Right cardiac atrium (tissue), 5 donors: Measurements from ENCODE around the gene CEACAM4. TPM values are rescaled to one million over a fixed set of nuclear protein-coding genes. Genes with fewer than 3 reads are reported as not detected.

Experiments
- ATAC-seq, 2 donors: fragments of 200-7000 bp; cut with Tn5 transposase; one replicate each; pipeline versions ENCODE4 v1.8.0 to v1.9.1; 2020; ENCODE audit warnings: moderate library complexity in 2 of 2, mild to moderate bottlenecking in 1 of 2
- DNase-seq, 3 donors: peaks; one replicate each; pipeline ENCODE4 v3.0.0-alpha.2; 2020
- H3K27ac ChIP-seq: one replicate; pipeline ENCODE4 v1.5.1; 2013; ENCODE audit warnings: mild to moderate bottlenecking, low read length, control low read depth, moderate library complexity
- H3K27me3 ChIP-seq: one replicate; pipeline ENCODE4 v1.6.1; 2013; ENCODE audit not compliant: control insufficient read depth, insufficient read depth
- H3K4me1 ChIP-seq: one replicate; pipeline ENCODE4 v1.6.1; 2013; ENCODE audit warnings: low read length; ENCODE audit not compliant: control insufficient read depth, insufficient read depth
- H3K4me3 ChIP-seq: one replicate; pipeline ENCODE4 v1.5.1; 2013; ENCODE audit warnings: low read length, control low read depth
- H3K9me3 ChIP-seq: one replicate; pipeline ENCODE4 v1.6.1; 2013; ENCODE audit warnings: low read length; ENCODE audit not compliant: control insufficient read depth
- WGBS: extraction: QIAGEN DNeasy Blood & Tissue Kit; methylation state at CpG from one replicate; pipeline ENCODE4 v1.1.7; 2013; 5-methylcytosine and 5-hydroxymethylcytosine counted together
- intact Hi-C, 4 donors: fragments of 100-400 bp; cut with DNase I; formaldehyde crosslinking; loops; one replicate each; pipeline versions ENCODE4 v1.11.0 to v1.14.0; 2022 to 2023
- polyA plus RNA-seq: library from polyadenylated mRNA; stranded (reverse); fragments of 200-250 nt; gene quantifications from one replicate; pipeline ENCODE4 v1.2.3, GENCODE V29; 2013
- total RNA-seq, 4 donors: library from RNA; stranded (reverse); fragmentation: NEBNext Ultra II Directional; extraction: Animal tissue kit (Norgen Biotek cat#: 25700); gene quantifications; one replicate each; pipeline ENCODE4 v1.2.1, GENCODE V29; 2021
- donor health status: healthy with polysubstance abuse.
- donor health status: DM: no; HTN: yes; CAD: no.
- donor health status: DM: no; HTN: no; CAD: no.
- donor health status: DM: no; HTN: yes; CAD: no; lungs with severe emphysema.
- donor health status: DM: yes; HTN: yes; CAD: no.

Gene CEACAM4
- total and polyA plus RNA-seq, 5 donors: 0.16 to 0.62 (median 0.31) TPM

GRCh38 chr19:41638641-41639081, 11.8 kb upstream of the CEACAM4 start:
- ATAC-seq: no peak
- no peak overlapping the region for H3K27ac ChIP-seq
- H3K27me3 ChIP-seq: no peaks in the 10 kb centered on the region
- intact Hi-C loops: no loop called here
- no peak overlapping the region for H3K4me3 ChIP-seq
- no peaks in the 10 kb centered on the region for H3K9me3 ChIP-seq
- no peaks in the 10 kb centered on the region for H3K4me1 ChIP-seq
- DNase-seq: no peak
- WGBS: 34% methylated on average over 6 of the region's 6 CpGs

- intact Hi-C loops: no loop called here
- Histone ChIP-seq H3K27me3 (no peaks in the 10 kb centered on the region), H3K27ac (no peak overlapping the region), H3K4me3 (no peak overlapping the region), H3K4me1 (no peaks in the 10 kb centered on the region), H3K9me3 (no peaks in the 10 kb centered on the region)
- ATAC-seq (no peak), DNase-seq (no peak)
- WGBS: 50% methylated on average over 2 of the region's 2 CpGs
Observed at GRCh38 chr19:41637484-41637883, 10.6 kb upstream of the CEACAM4 start.

- no peak for ATAC-seq
- DNase-seq: no peak
- Histone ChIP-seq H3K4me1 (no peaks in the 10 kb centered on the region), H3K4me3 (no peak overlapping the region), H3K27me3 (no peaks in the 10 kb centered on the region), H3K9me3 (no peaks in the 10 kb centered on the region), H3K27ac (no peak overlapping the region)
- intact Hi-C loops: no loop called here
- 65% methylated on average over 8 of the region's 8 CpGs for WGBS
Observed at GRCh38 chr19:41627966-41628675, 1.2 kb upstream of the CEACAM4 start.

- H3K4me3 ChIP-seq: no peak overlapping the region
- no peaks in the 10 kb centered on the region for H3K27me3 ChIP-seq
- no peak for ATAC-seq
- no peak overlapping the region for H3K27ac ChIP-seq
- DNase-seq: no peak
- H3K9me3 ChIP-seq: no peaks in the 10 kb centered on the region
- intact Hi-C loops: no loop called here
- H3K4me1 ChIP-seq: no peaks in the 10 kb centered on the region
- 40% methylated on average over 3 of the region's 3 CpGs for WGBS
Observed at GRCh38 chr19:41626278-41626677, 596 bp downstream of the CEACAM4 start.

- Histone ChIP-seq H3K4me3 (no peak overlapping the region), H3K4me1 (no peaks in the 10 kb centered on the region), H3K27me3 (no peaks in the 10 kb centered on the region), H3K9me3 (no peaks in the 10 kb centered on the region), H3K27ac (no peak overlapping the region)
- DNase-seq (no peak), ATAC-seq (no peak)
- 52% methylated on average over 4 of the region's 4 CpGs for WGBS
- intact Hi-C loops: no loop called here
Observed at GRCh38 chr19:41624937-41625336, 1.9 kb downstream of the CEACAM4 start.

- no peak for DNase-seq
- no peak for ATAC-seq
- no peaks in the 10 kb centered on the region for H3K4me1 ChIP-seq
- no peaks in the 10 kb centered on the region for H3K27me3 ChIP-seq
- H3K9me3 ChIP-seq: no peaks in the 10 kb centered on the region
- 67% methylated on average over 7 of the region's 7 CpGs for WGBS
- no peak overlapping the region for H3K27ac ChIP-seq
- no peak overlapping the region for H3K4me3 ChIP-seq
- intact Hi-C loops: no loop called here
Observed at GRCh38 chr19:41624515-41624914, 2.4 kb downstream of the CEACAM4 start.

GRCh38 chr19:41623360-41623759, 3.5 kb downstream of the CEACAM4 start:
- Histone ChIP-seq H3K27me3 (no peaks in the 10 kb centered on the region), H3K27ac (no peak overlapping the region)
- 57% methylated on average over 4 of the region's 4 CpGs for WGBS

GRCh38 chr19:41621654-41622053, 5.2 kb downstream of the CEACAM4 start:
- DNase-seq: no peak
- H3K27me3 ChIP-seq: no peaks in the 10 kb centered on the region
- H3K4me3 ChIP-seq: no peak overlapping the region
- intact Hi-C loops: no loop called here
- ATAC-seq: peak in 1 of 2 donors; percentile 31
- 49% methylated on average over 7 of the region's 7 CpGs for WGBS
- no peak overlapping the region for H3K27ac ChIP-seq
- no peaks in the 10 kb centered on the region for H3K4me1 ChIP-seq
- no peaks in the 10 kb centered on the region for H3K9me3 ChIP-seq

More at GRCh38 chr19:41623360-41623759, 3.5 kb downstream of the CEACAM4 start:
- ATAC-seq (no peak), DNase-seq (no peak)
- intact Hi-C loops: no loop called here
- no peaks in the 10 kb centered on the region for H3K9me3 ChIP-seq
- no peaks in the 10 kb centered on the region for H3K4me1 ChIP-seq
- no peak overlapping the region for H3K4me3 ChIP-seq

GRCh38 chr19:41621226-41621625, 5.6 kb downstream of the CEACAM4 start:
- Histone ChIP-seq H3K4me1 (no peaks in the 10 kb centered on the region), H3K4me3 (no peak overlapping the region), H3K27me3 (no peaks in the 10 kb centered on the region), H3K27ac (no peak overlapping the region), H3K9me3 (no peaks in the 10 kb centered on the region)
- no peak for DNase-seq
- intact Hi-C loops: no loop called here
- no peak for ATAC-seq
- 43% methylated on average over 4 of the region's 4 CpGs for whole genome bisulfite sequencing

- ATAC-seq (no peak), DNase-seq (no peak)
- Histone ChIP-seq H3K4me3 (no peak overlapping the region), H3K27ac (no peak overlapping the region), H3K4me1 (no peaks in the 10 kb centered on the region), H3K9me3 (no peaks in the 10 kb centered on the region), H3K27me3 (no peaks in the 10 kb centered on the region)
- intact Hi-C loops: no loop called here
- WGBS: 68% methylated on average over 5 of the region's 5 CpGs
Observed at GRCh38 chr19:41620171-41620570, 6.7 kb downstream of the CEACAM4 start.

GRCh38 chr19:41619018-41619556, 7.8 kb downstream of the CEACAM4 start:
- Histone ChIP-seq H3K4me3 (no peak overlapping the region), H3K27me3 (no peaks in the 10 kb centered on the region), H3K9me3 (no peaks in the 10 kb centered on the region), H3K27ac (no peak overlapping the region), H3K4me1 (no peaks in the 10 kb centered on the region)
- intact Hi-C loops: no loop called here
- ATAC-seq (no peak), DNase-seq (no peak)
- 34% methylated on average over 7 of the region's 7 CpGs for WGBS
